Bronchial epithelial cell (primary cell): ENCODE data around the gene VEPH1. TPM values are rescaled to one million over a fixed set of nuclear protein-coding genes. Genes with fewer than 3 reads are reported as not detected.

Source experiments
- DNase-seq: peaks from one replicate; pipeline ENCODE4 v3.0.0-alpha.2; 2010; ENCODE audit warnings: low read depth
- FAIRE-seq: peaks from 2 replicates; lab custom pipeline; 2011; peaks lifted over from hg19 to GRCh38; lab: Jason Lieb, UNC
- H3K27me3 ChIP-seq: 2 replicates; pipeline ENCODE4 v1.5.1; 2011; ENCODE audit warnings: low read length; ENCODE audit not compliant: control insufficient read depth, insufficient read depth
- H3K36me3 ChIP-seq: 2 replicates; pipeline ENCODE4 v1.5.1; 2011; ENCODE audit warnings: low read length; ENCODE audit not compliant: control insufficient read depth, insufficient read depth
- H3K4me3 ChIP-seq: 2 replicates; pipeline ENCODE4 v1.5.1; 2011; ENCODE audit warnings: mild to moderate bottlenecking, low read depth, low read length, control low read depth
- total RNA-seq: library from RNA; depleted of rRNA; stranded (reverse); fragments of >200 nt; gene quantifications from 2 replicates; pipeline ENCODE4 v1.2.1, GENCODE V29; 2014
- TF ChIP-seq, protein P1 (sequence below): IDR thresholded peaks from 2 replicates; pipeline ENCODE4 v1.5.1; 2011; ENCODE audit warnings: mild to moderate bottlenecking, moderate library complexity, low read length, control low read depth, inconsistent platforms; ENCODE audit not compliant: insufficient read depth, severe bottlenecking

Gene VEPH1
- total RNA-seq, 1 donor from 2014 or later, result 1.3 TPM

DNA sequence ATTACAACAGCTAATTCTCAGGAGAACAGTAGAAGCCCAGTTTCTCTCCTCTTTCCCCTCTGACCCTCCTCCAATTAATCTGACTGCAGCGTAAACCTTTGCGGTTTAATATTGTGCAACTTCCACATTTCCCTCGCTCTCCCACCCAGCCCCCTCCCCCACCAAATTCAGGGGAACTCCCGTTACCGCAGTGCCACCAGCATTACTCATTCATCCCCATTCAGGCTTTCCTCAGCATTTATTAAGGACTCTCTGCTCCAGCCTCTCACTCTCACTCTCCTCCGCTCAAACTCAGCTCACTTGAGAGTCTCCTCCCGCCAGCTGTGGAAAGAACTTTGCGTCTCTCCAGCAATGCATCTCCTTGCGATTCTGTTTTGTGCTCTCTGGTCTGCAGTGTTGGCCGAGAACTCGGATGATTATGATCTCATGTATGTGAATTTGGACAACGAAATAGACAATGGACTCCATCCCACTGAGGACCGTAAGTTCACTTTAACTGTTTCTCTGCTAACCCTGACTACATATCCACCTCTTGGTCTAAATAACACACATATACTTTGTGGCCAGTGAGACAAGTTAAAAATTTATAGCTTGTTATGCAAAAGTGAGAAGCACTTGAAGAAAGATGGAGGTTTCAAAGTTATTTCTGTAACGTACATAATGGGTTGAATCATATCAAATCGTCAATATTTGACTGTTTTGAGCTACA lies 66.5 kb downstream of the VEPH1 start, which contains the start of gene PTX3:
Gene PTX3 (plus strand): TSS at position 268 of the 709 bp plus-strand sequence. CDS start 84 bp downstream, at position 352.
- FAIRE-seq (no peak), DNase-seq (peak; percentile 59)
- peak within 1 kb of the TSS; percentile 37 for H3K4me3 ChIP-seq
- TF ChIP-seq, protein P1, sequence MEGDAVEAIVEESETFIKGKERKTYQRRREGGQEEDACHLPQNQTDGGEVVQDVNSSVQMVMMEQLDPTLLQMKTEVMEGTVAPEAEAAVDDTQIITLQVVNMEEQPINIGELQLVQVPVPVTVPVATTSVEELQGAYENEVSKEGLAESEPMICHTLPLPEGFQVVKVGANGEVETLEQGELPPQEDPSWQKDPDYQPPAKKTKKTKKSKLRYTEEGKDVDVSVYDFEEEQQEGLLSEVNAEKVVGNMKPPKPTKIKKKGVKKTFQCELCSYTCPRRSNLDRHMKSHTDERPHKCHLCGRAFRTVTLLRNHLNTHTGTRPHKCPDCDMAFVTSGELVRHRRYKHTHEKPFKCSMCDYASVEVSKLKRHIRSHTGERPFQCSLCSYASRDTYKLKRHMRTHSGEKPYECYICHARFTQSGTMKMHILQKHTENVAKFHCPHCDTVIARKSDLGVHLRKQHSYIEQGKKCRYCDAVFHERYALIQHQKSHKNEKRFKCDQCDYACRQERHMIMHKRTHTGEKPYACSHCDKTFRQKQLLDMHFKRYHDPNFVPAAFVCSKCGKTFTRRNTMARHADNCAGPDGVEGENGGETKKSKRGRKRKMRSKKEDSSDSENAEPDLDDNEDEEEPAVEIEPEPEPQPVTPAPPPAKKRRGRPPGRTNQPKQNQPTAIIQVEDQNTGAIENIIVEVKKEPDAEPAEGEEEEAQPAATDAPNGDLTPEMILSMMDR, result no peak
- no peaks in the 10 kb centered on the region for H3K36me3 ChIP-seq
- H3K27me3 ChIP-seq, result peaks cover 3% of the 10 kb centered on the region

DNA sequence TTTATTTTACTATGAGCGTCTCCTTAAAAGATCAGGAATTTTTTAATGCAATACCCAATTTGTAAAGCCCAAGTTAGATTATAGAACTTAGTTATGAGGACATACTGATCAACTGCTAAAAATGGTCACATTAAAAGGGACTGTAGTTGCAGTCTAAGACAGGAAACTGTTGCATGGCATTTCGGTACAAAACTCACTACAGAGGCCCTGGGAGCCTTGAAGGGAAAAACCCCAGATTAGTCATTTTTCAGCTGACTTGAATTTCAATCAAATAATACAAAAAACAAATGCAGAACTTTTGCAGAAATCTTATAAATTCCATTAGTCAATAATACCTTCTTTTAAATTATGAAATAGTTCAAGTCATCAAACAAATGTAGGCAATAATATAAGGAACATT lies 73.5 kb downstream of the VEPH1 start:
- no peak for DNase-seq
- no peak overlapping the region for H3K4me3 ChIP-seq
- no peaks in the 10 kb centered on the region for H3K27me3 ChIP-seq
- TF ChIP-seq, protein P1, result no peak
- H3K36me3 ChIP-seq, result no peaks in the 10 kb centered on the region
- no peak for FAIRE-seq

DNA sequence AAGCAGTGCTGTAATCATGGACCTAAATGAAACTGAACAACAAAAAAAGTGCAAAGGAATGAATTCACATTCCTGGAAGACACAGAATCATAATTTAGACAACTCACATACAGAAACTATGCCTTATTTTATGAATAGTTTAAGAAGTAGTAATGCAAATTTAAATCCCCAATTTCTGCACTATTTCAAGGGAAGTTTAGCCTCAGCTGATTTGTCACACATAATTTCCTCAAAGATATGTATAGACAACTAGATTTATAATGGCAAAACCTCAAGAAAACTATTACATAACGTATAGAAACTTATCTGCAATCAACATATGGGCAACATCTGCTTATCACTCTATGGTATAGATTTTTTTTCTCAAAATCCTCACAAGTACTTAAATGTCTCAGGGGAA lies 74.4 kb downstream of the VEPH1 start:
- TF ChIP-seq, protein P1, result no peak
- Histone ChIP-seq H3K36me3 (no peaks in the 10 kb centered on the region), H3K27me3 (no peaks in the 10 kb centered on the region), H3K4me3 (no peak overlapping the region)
- FAIRE-seq (no peak), DNase-seq (no peak)

DNA sequence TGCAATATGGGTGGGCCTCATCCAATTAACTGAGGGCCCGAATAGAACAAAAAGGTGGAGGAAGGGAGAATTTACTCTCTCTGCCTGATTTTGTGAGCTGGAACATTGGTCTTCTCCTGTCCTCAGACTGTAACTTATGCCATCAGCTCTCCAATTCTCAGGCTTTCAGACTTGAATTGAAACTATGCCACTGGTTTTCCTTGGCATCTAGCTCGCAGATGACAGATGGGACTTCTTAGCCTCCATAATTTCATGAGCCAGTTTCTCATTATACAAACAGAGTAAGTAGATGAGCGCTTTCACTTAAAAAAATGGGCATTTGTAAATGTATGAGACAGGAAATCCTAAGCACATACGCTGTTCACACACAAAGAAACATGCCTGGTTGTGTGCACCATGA lies 75.3 kb downstream of the VEPH1 start:
- H3K27me3 ChIP-seq, result no peaks in the 10 kb centered on the region

DNA sequence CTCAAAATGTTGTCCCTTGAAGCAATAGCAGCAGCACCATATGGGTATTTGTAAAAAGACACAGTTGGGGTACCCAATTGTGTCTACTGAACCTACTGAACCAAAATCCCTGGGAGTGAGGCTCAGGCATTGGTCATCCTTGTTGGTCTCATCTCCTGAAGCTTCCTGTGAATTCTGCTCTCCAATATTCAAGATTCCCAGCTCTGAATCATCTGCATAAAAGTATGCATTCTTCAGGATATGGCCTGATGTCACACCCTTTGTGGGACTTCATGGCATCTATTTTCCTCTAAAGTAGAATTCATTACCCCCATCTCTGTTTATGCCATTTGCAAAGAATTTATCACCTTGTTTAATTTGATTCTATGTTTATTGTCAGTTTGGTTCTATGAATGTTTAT lies 79.9 kb downstream of the VEPH1 start:
- Histone ChIP-seq H3K27me3 (no peaks in the 10 kb centered on the region), H3K4me3 (no peak overlapping the region), H3K36me3 (no peaks in the 10 kb centered on the region)
- no peak for FAIRE-seq
- TF ChIP-seq, protein P1, result no peak
- no peak for DNase-seq

More for the DNA sequence above, 75.3 kb downstream of the VEPH1 start:
- DNase-seq, result no peak
- FAIRE-seq, result no peak
- Histone ChIP-seq H3K4me3 (no peak overlapping the region), H3K36me3 (no peaks in the 10 kb centered on the region)
- TF ChIP-seq, protein P1, result no peak
